Gastroesophageal sphincter (tissue), 4 donors: ENCODE results near the gene LMBRD1. TPM values are rescaled to one million over a fixed set of nuclear protein-coding genes. Genes with fewer than 3 reads are reported as not detected.

Experiments used
- ATAC-seq: fragments of 150-250 bp; one replicate; pipeline ENCODE4 v1.9.1; 2016; ENCODE audit warnings: mild to moderate bottlenecking, moderate library complexity
- H3K27ac ChIP-seq, 4 donors: fragments of 200-600 bp; sonication (generic) in 3 of 4; 1 replicate in 3 of 4; 2 replicates in 1 of 4; pipeline ENCODE4 v1.5.1; 2016 to 2019
- H3K27me3 ChIP-seq: fragments of 200-600 bp; sonication (generic); one replicate; pipeline ENCODE4 v1.5.1; 2019
- H3K36me3 ChIP-seq, 2 donors: fragments of 200-600 bp; sonication (generic); one replicate each; pipeline ENCODE4 v1.5.1; 2019; ENCODE audit warnings: control low read depth in 1 of 2
- H3K4me1 ChIP-seq, 3 donors: fragments of 200-600 bp; sonication (generic); 1 replicate in 2 of 3; 2 replicates in 1 of 3; pipeline ENCODE4 v1.5.1; 2016 to 2019; ENCODE audit warnings: control low read depth in 2 of 3
- H3K4me3 ChIP-seq, 2 donors: fragments of 200-600 bp; sonication (generic); one replicate each; pipeline ENCODE4 v1.5.1; 2019; ENCODE audit warnings: mild to moderate bottlenecking in 1 of 2, moderate library complexity in 1 of 2
- H3K9me3 ChIP-seq, 3 donors: fragments of 200-600 bp; sonication (generic); one replicate each; pipeline ENCODE4 v1.5.1; 2017 to 2019; ENCODE audit warnings: control low read depth in 2 of 3
- EP300 ChIP-seq: sonication (generic); formaldehyde crosslinking; IDR thresholded peaks from one replicate; pipeline ENCODE4 v1.6.1; 2017; ENCODE audit warnings: antibody characterized with exemption, mild to moderate bottlenecking
- POLR2A ChIP-seq, 2 donors: fragments of 450-650 bp; IDR thresholded peaks; one replicate each; pipeline ENCODE4 v1.6.1; 2017; ENCODE audit warnings: antibody characterized with exemption in 2 of 2, mild to moderate bottlenecking in 2 of 2, moderate library complexity in 1 of 2
- POLR2AphosphoS5 ChIP-seq: sonication (generic); formaldehyde crosslinking; IDR thresholded peaks from one replicate; pipeline ENCODE4 v1.6.1; 2017; ENCODE audit warnings: antibody characterized with exemption
- WGBS, 2 donors: methylation state at CpG; one replicate each; pipeline ENCODE4 v1.1.5; 2018; ENCODE audit warnings: low coverage in 1 of 2; 5-methylcytosine and 5-hydroxymethylcytosine counted together
- total RNA-seq, 4 donors: library from RNA; depleted of rRNA; stranded (reverse); fragments of >200 nt; gene quantifications; one replicate each; pipeline ENCODE4 v1.1.0, GENCODE V29; 2016
- TF ChIP-seq, protein P1 (sequence below), 4 experiments: fragments of 200-600 bp in 2 of 4; fragments of 450-650 bp in 2 of 4; sonication (generic) in 1 of 4; IDR thresholded peaks; one replicate each; pipeline ENCODE4 v1.5.1; 2017 to 2019; ENCODE audit warnings: antibody characterized with exemption in 4 of 4, mild to moderate bottlenecking in 2 of 4, moderate library complexity in 2 of 4

LMBRD1 gene
- total RNA-seq, 4 donors from 2014 or later: 45.4 to 78.0 (median 60.7) TPM

DNA sequence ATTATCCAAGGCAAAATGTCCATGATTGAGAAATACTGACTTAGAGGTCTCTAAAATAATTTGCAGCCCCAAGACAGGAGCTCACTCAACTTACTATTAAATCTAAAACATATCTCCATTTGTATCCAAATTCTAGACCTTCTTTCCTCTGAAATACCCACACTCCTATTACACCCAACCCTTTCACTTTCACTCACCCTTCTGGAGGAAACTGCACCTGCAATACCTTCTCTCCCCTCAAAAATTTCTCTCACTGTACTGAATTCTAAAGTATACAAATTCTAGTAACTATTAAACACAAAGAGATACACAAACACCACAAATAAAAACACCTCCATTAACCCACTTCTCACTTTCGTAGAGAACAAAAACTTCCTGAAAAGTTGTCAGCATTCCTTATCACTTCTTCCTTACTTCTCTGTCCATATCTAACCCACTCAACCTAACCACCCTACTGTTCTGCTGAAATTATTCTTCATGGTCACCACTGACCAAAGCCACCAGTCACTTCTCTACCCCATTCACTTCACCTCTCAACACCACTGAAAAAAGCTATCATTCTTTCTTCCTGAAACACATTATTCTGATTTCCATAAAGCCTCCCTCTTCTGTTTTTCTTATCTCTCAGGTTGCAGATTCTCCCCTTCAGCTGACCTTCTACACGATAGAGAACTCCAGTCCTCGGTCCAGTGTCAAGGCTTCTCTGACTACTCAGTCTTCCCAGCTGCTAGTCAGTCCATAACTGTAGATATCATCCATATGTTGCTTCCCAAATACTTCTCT is 12.0 kb downstream of the LMBRD1 start:
- Histone ChIP-seq H3K9me3 (no peaks in the 10 kb centered on the region), H3K4me1 (peaks cover 14 to 74% (median 15%) of the 10 kb centered on the region in 3 donors), H3K36me3 (peaks cover 0 to 11% of the 10 kb centered on the region in 2 donors), H3K27me3 (no peaks in the 10 kb centered on the region), H3K4me3 (no peak overlapping the region), H3K27ac (peak overlapping the region; percentile 6 to 73 (median 68))
- TF ChIP-seq EP300: no peak
- TF ChIP-seq, protein P1, sequence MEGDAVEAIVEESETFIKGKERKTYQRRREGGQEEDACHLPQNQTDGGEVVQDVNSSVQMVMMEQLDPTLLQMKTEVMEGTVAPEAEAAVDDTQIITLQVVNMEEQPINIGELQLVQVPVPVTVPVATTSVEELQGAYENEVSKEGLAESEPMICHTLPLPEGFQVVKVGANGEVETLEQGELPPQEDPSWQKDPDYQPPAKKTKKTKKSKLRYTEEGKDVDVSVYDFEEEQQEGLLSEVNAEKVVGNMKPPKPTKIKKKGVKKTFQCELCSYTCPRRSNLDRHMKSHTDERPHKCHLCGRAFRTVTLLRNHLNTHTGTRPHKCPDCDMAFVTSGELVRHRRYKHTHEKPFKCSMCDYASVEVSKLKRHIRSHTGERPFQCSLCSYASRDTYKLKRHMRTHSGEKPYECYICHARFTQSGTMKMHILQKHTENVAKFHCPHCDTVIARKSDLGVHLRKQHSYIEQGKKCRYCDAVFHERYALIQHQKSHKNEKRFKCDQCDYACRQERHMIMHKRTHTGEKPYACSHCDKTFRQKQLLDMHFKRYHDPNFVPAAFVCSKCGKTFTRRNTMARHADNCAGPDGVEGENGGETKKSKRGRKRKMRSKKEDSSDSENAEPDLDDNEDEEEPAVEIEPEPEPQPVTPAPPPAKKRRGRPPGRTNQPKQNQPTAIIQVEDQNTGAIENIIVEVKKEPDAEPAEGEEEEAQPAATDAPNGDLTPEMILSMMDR (IDR thresholded peaks at IDR 0.05): peak in 1 of 4 experiments; percentile 28
- WGBS, 2 donors: 75 to 87% methylated on average over 3 of the region's 3 CpGs
- no peak for ATAC-seq

DNA sequence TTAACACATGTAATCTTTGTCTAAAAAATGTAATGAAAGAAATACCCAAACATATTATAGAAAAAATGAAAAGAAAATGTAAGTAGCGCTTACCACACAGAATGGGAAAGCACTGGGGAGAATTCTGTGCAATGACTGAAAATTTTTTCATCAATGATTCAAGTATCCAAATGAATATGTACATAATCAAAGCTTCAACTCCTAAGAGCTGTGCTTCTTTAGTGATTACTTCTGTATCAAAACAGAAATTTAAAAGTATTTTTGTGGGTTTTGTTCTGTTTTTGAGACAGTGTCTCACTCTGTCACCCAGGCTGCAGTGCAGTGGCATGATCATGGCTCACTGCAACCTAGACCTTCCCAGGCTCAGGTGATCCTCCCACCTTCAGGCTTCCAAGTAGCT is 13.7 kb downstream of the LMBRD1 start:
- peaks cover 14 to 71% (median 15%) of the 10 kb centered on the region in 3 donors for H3K4me1 ChIP-seq

DNA sequence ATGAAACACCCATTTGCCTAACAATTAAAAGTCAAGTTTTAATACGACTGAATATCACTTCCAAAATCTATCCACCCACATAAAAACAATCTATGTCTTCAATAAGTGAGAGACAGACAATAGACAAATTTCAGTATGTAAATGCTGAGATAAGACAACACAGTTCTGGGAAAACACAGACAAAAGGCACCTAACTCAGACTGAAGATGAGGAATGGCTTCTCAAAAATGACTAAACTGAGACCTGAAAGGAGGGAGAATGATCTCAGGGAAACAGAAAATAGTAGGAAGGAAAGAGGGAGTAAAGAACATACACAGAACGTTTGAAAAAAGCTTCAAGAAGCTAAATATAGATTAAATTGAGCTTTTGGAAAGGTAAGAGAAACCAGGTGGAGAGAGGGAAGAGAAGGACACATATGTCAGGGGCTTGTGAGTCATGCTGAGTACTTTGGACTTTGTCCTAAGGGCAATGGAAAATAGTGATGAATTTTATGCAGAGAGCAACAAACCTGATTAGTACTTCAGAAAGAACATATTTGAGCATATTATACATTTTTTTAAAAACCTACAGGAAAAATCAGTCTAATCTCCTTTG is 16.1 kb downstream of the LMBRD1 start:
- TF ChIP-seq EP300: no peak
- TF ChIP-seq, protein P1 (IDR thresholded peaks at IDR 0.05): no peak
- TF ChIP-seq POLR2AphosphoS5: no peak
- no peak for TF ChIP-seq POLR2A (IDR thresholded peaks at IDR 0.05)
- Histone ChIP-seq H3K4me1 (peaks cover 14 to 71% (median 15%) of the 10 kb centered on the region in 3 donors), H3K36me3 (no peaks in the 10 kb centered on the region), H3K27me3 (no peaks in the 10 kb centered on the region), H3K4me3 (no peak overlapping the region), H3K9me3 (no peaks in the 10 kb centered on the region), H3K27ac (peak overlapping the region in 3 of 4 donors; percentile 27 to 73 (median 34))
- 44 to 45% methylated on average over 1 to 2 of the region's 2 CpGs for WGBS, 2 donors
- ATAC-seq: no peak

More for the DNA sequence above, 13.7 kb downstream of the LMBRD1 start:
- no peak for ATAC-seq
- H3K27me3 ChIP-seq: no peaks in the 10 kb centered on the region
- H3K4me3 ChIP-seq: no peak overlapping the region
- 95 to 100% methylated on average over 1 of the region's 1 CpG for WGBS, 2 donors
- H3K9me3 ChIP-seq: no peaks in the 10 kb centered on the region
- H3K27ac ChIP-seq: peak overlapping the region; percentile 23 to 73 (median 64)
- TF ChIP-seq, protein P1 (IDR thresholded peaks at IDR 0.05): no peak
- H3K36me3 ChIP-seq: no peaks in the 10 kb centered on the region

DNA sequence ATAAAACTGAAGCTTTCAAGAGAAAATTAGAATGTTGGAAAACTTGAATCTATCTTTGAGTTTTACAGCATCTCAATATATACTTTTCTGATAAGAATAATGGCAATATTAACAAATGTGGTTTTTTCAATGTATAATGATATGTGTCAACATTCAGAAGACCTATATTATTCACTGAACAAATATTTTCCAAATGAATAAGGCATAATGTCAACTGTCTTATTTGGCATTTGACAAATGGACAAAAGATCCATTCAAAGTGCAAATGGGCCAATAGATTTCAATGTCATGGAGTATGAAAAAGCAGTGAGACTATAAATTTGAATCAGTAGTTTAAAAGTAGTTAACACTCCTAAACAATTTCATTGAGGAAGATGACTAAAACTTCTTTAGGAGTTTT is 20.9 kb downstream of the LMBRD1 start:
- peaks cover 0 to 39% (median 3%) of the 10 kb centered on the region in 3 donors for H3K4me1 ChIP-seq
- H3K4me3 ChIP-seq: no peak overlapping the region
- ATAC-seq: no peak
- no peak overlapping the region for H3K27ac ChIP-seq
- no peaks in the 10 kb centered on the region for H3K9me3 ChIP-seq
- TF ChIP-seq, protein P1 (IDR thresholded peaks at IDR 0.05): no peak
- TF ChIP-seq POLR2A (IDR thresholded peaks at IDR 0.05) (no peak), EP300 (no peak), POLR2AphosphoS5 (no peak)
- no peaks in the 10 kb centered on the region for H3K27me3 ChIP-seq
- no peaks in the 10 kb centered on the region for H3K36me3 ChIP-seq

DNA sequence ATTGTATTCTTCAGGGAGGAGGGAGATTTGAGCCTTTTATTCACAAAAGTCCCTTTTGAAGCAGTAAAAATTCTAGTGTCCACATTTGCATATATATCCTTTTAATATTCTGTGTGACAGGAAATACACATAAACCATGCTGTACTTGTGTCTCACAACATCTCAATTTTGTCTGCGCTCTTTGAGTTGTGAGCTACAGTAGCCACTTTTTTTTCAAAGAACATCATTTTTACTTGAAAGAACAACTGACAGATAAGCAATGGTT is 21.3 kb downstream of the LMBRD1 start:
- no peak for TF ChIP-seq POLR2A (IDR thresholded peaks at IDR 0.05)
- TF ChIP-seq, protein P1 (IDR thresholded peaks at IDR 0.05): no peak
- no peak for TF ChIP-seq EP300
- no peak for TF ChIP-seq POLR2AphosphoS5
- H3K27ac ChIP-seq: no peak overlapping the region
- H3K27me3 ChIP-seq: no peaks in the 10 kb centered on the region
- H3K9me3 ChIP-seq: no peaks in the 10 kb centered on the region
- H3K4me3 ChIP-seq: no peak overlapping the region
- ATAC-seq: no peak
- WGBS, 2 donors: 100% methylated on average over 1 of the region's 1 CpG
- no peaks in the 10 kb centered on the region for H3K36me3 ChIP-seq
- H3K4me1 ChIP-seq: peaks cover 0 to 36% (median 0%) of the 10 kb centered on the region in 3 donors
